DND-41 (cell line): ENCODE measurements around the gene PRMT1.

ENCODE experiments used
- ATAC-seq: fragments of 200-7000 bp; cut with Tn5 transposase; 3 replicates; pipeline ENCODE4 v1.9.1; 2021; ENCODE audit warnings: low read depth; ENCODE audit not compliant: insufficient read depth
- DNase-seq: peaks from one replicate; pipeline ENCODE4 v3.0.0-alpha.2; 2020
- H2AFZ ChIP-seq: 2 replicates; pipeline ENCODE4 v1.6.0; 2012; ENCODE audit warnings: low read depth, low read length
- H3K27ac ChIP-seq: 2 replicates; pipeline ENCODE4 v1.5.1; 2012; ENCODE audit warnings: low read length, inconsistent platforms
- H3K27me3 ChIP-seq: fragments of 200-600 bp; sonication (generic); 2 replicates; pipeline ENCODE4 v1.6.0; 2012; ENCODE audit warnings: low read length, mild to moderate bottlenecking, inconsistent platforms; ENCODE audit not compliant: insufficient read depth, poor library complexity
- H3K36me3 ChIP-seq: 2 replicates; pipeline ENCODE4 v1.5.1; 2012; ENCODE audit warnings: low read length, inconsistent platforms; ENCODE audit not compliant: insufficient read depth
- H3K4me1 ChIP-seq: 2 replicates; pipeline ENCODE4 v1.5.1; 2012; ENCODE audit warnings: mild to moderate bottlenecking, low read length; ENCODE audit not compliant: insufficient read depth
- H3K4me2 ChIP-seq: 2 replicates; pipeline ENCODE4 v1.6.0; 2012; ENCODE audit warnings: mild to moderate bottlenecking, moderate library complexity, low read length, inconsistent platforms; ENCODE audit not compliant: insufficient read depth
- H3K4me3 ChIP-seq, 2 experiments: fragments of 200-600 bp in 1 of 2; shearing (Covaris generic) in 1 of 2; 2 replicates each; pipeline ENCODE4 v1.5.1; 2012 to 2016; ENCODE audit warnings: inconsistent platforms in 2 of 2, low read length in 2 of 2, mild to moderate bottlenecking in 2 of 2, low read depth in 1 of 2, moderate library complexity in 1 of 2
- H3K79me2 ChIP-seq: 2 replicates; pipeline ENCODE4 v1.6.0; 2012; ENCODE audit warnings: low read length, inconsistent platforms; ENCODE audit not compliant: insufficient read depth
- H3K9ac ChIP-seq: 2 replicates; pipeline ENCODE4 v1.6.0; 2012; ENCODE audit warnings: low read depth, mild to moderate bottlenecking, inconsistent platforms, low read length, moderate library complexity
- H3K9me3 ChIP-seq: 2 replicates; pipeline ENCODE4 v1.5.1; 2012; ENCODE audit warnings: low read length, moderate library complexity, mild to moderate bottlenecking, inconsistent platforms; ENCODE audit not compliant: insufficient read depth, severe bottlenecking
- H4K20me1 ChIP-seq: 2 replicates; pipeline ENCODE4 v1.6.0; 2012; ENCODE audit warnings: low read length; ENCODE audit not compliant: insufficient read depth
- CTCF ChIP-seq: IDR thresholded peaks from 2 replicates; pipeline ENCODE4 v1.5.1; 2012; ENCODE audit warnings: borderline replicate concordance, low read length, moderate library complexity, mild to moderate bottlenecking; ENCODE audit not compliant: poor library complexity, severe bottlenecking; ENCODE audit errors: extremely low read depth
- EZH2 ChIP-seq: IDR thresholded peaks from 3 replicates; pipeline ENCODE4 v1.6.1; 2012; ENCODE audit warnings: borderline replicate concordance, low read depth, mild to moderate bottlenecking, moderate library complexity, low read length, inconsistent platforms; ENCODE audit not compliant: severe bottlenecking

Gene PRMT1

GRCh38 chr19:49696115-49696514 is 19.0 kb downstream of the PRMT1 start:
- no peak for ATAC-seq
- TF ChIP-seq EZH2 (no peak), CTCF (no peak)
- H3K9me3 ChIP-seq = no peaks in the 10 kb centered on the region

DNA sequence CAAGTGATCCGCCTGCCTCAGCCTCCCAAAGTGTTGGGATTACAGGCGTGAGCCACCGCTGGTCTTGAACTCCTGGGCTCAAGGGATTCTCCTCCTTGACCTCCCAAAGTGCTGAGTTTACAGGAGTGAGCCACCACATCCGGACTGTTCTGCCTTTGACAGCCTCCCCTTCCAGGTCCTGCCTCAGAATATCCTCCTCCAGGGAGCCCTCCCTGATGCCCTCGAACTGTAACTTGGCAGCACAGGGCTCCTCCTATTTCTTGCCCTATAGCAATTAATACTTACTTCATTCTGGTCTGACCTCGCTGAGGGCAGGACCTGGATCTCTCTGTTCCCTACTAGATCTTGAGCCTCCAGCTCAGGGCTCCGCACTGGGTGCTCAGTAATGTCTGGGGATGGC is 19.8 kb downstream of the PRMT1 start:
- Histone ChIP-seq H3K27me3 (no peaks in the 10 kb centered on the region), H3K4me1 (no peaks in the 10 kb centered on the region), H3K36me3 (no peaks in the 10 kb centered on the region), H3K4me3 (no peak overlapping the region), H3K27ac (no peak overlapping the region), H3K9ac (no peak overlapping the region), H3K79me2 (no peaks in the 10 kb centered on the region), H3K9me3 (no peaks in the 10 kb centered on the region), H4K20me1 (no peaks in the 10 kb centered on the region), H3K4me2 (no peak overlapping the region), H2AFZ (no peak overlapping the region)
- ATAC-seq = no peak
- TF ChIP-seq CTCF (no peak), EZH2 (no peak)
- DNase-seq = no peak

More at GRCh38 chr19:49696115-49696514, 19.0 kb downstream of the PRMT1 start:
- Histone ChIP-seq H3K4me2 (no peak overlapping the region), H3K9ac (no peak overlapping the region), H3K27ac (no peak overlapping the region), H3K4me1 (no peaks in the 10 kb centered on the region), H4K20me1 (no peaks in the 10 kb centered on the region), H3K4me3 (no peak overlapping the region), H2AFZ (no peak overlapping the region), H3K79me2 (no peaks in the 10 kb centered on the region), H3K27me3 (no peaks in the 10 kb centered on the region), H3K36me3 (no peaks in the 10 kb centered on the region)
- DNase-seq = no peak

- Histone ChIP-seq H3K4me3 (no peak overlapping the region), H3K4me2 (no peak overlapping the region), H3K9ac (no peak overlapping the region), H3K36me3 (no peaks in the 10 kb centered on the region), H3K9me3 (no peaks in the 10 kb centered on the region), H4K20me1 (no peaks in the 10 kb centered on the region), H2AFZ (no peak overlapping the region), H3K27me3 (no peaks in the 10 kb centered on the region), H3K4me1 (no peaks in the 10 kb centered on the region), H3K79me2 (no peaks in the 10 kb centered on the region), H3K27ac (no peak overlapping the region)
- TF ChIP-seq EZH2 (no peak), CTCF (no peak)
- ATAC-seq (no peak), DNase-seq (no peak)
These were observed 22.3 kb downstream of the PRMT1 start for GRCh38 chr19:49699364-49699763.

GRCh38 chr19:49700563-49700962 is 23.5 kb downstream of the PRMT1 start:
- H3K27me3 ChIP-seq = no peaks in the 10 kb centered on the region
- H3K4me2 ChIP-seq = no peak overlapping the region
- H2AFZ ChIP-seq = no peak overlapping the region
- H3K36me3 ChIP-seq = no peaks in the 10 kb centered on the region
- H3K9ac ChIP-seq = no peak overlapping the region
- H4K20me1 ChIP-seq = no peaks in the 10 kb centered on the region
- H3K27ac ChIP-seq = no peak overlapping the region
- H3K79me2 ChIP-seq = no peaks in the 10 kb centered on the region
- TF ChIP-seq CTCF (no peak), EZH2 (no peak)
- no peaks in the 10 kb centered on the region for H3K9me3 ChIP-seq
- ATAC-seq (0 out of 3 replicates have a peak, but pooled peaks have one; percentile 14), DNase-seq (no peak)
- no peaks in the 10 kb centered on the region for H3K4me1 ChIP-seq
- no peak overlapping the region for H3K4me3 ChIP-seq
